Pancreas (tissue), 10 donors: ENCODE results near the gene GABARAPL2. TPM values are rescaled to one million over a fixed set of nuclear protein-coding genes. Genes with fewer than 3 reads are reported as not detected.
"Not testable (repeated sequence)": the region's sequence is repeated elsewhere in the genome, so short reads cannot be mapped to it uniquely, and the experiment has no call there.

Source experiments
- ATAC-seq, 4 donors: fragments of 200-7000 bp; cut with Tn5 transposase; one replicate each; pipeline versions ENCODE4 v1.8.0 to v1.9.1; 2020; ENCODE audit warnings: mild to moderate bottlenecking in 4 of 4, moderate library complexity in 4 of 4
- DNase-seq, 6 donors: peaks; one replicate each; pipeline ENCODE4 v3.0.0-alpha.2; 2020
- FAIRE-seq: peaks from 2 replicates; lab custom pipeline; 2012; peaks lifted over from hg19 to GRCh38; lab: Jason Lieb, UNC
- H3K27ac ChIP-seq, 4 donors: fragments of 200-600 bp; sonication (generic); 1 replicate in 3 of 4; 2 replicates in 1 of 4; pipeline versions ENCODE4 v1.5.0 to v1.8.0; 2020
- H3K27me3 ChIP-seq, 4 donors: fragments of 200-600 bp; one replicate each; pipeline ENCODE4 v1.8.0; 2021
- H3K36me3 ChIP-seq, 3 donors: fragments of 200-600 bp; sonication (generic) in 1 of 3; one replicate each; pipeline versions ENCODE4 v1.5.0 to v1.8.0; 2020 to 2021
- H3K4me1 ChIP-seq, 3 donors: fragments of 200-600 bp; one replicate each; pipeline ENCODE4 v1.8.0; 2021
- H3K4me3 ChIP-seq, 4 donors: fragments of 200-600 bp; sonication (generic) in 2 of 4; one replicate each; pipeline versions ENCODE4 v1.5.0 to v1.8.0; 2020 to 2021
- H3K9me3 ChIP-seq, 4 donors: fragments of 200-600 bp; one replicate each; pipeline ENCODE4 v1.8.0; 2021
- WGBS, 2 donors: extraction: QIAGEN DNeasy Blood & Tissue Kit; methylation state at CpG; one replicate each; pipeline ENCODE4 v1.1.7; 2013; 5-methylcytosine and 5-hydroxymethylcytosine counted together
- intact Hi-C, 3 donors: fragments of 100-400 bp; cut with DNase I; formaldehyde crosslinking; loops; one replicate each; pipeline versions ENCODE4 v1.11.1 to v1.14.2; 2022
- polyA plus RNA-seq, 2 donors: library from polyadenylated mRNA; stranded (reverse); fragments of 200-250 nt; gene quantifications; one replicate each; pipeline ENCODE4 v1.2.3, GENCODE V29; 2013
- total RNA-seq, 6 donors: library from RNA; stranded (reverse); fragmentation: NEBNext Ultra II Directional in 4 of 6; extraction: Animal tissue kit (Norgen Biotek cat#: 25700) in 4 of 6; gene quantifications; one replicate each; pipeline versions ENCODE4 v1.2.1 to v1.2.4, GENCODE V29; 2021 to 2023
- TF ChIP-seq, protein P1 (sequence below), 4 donors: fragments of 200-600 bp; sonication (generic) in 3 of 4; IDR thresholded peaks; one replicate each; pipeline versions ENCODE4 v1.5.0 to v1.8.0; 2021; ENCODE audit warnings: antibody characterized with exemption in 4 of 4
- donor health status: healthy with polysubstance abuse.
- donor health status: DM: no; HTN: no; CAD: no; lungs with moderate emphysema.
- donor health status: DM: no; HTN: no; CAD: no.
- donor health status: control.
- donor health status: control.
- donor health status: Bipolar disorder and iron deficiency.
- donor health status: DM: yes; HTN: yes; CAD: no.
- donor health status: DM: no; HTN: no; CAD: no.
- donor health status: DM: no; HTN: no; CAD: no.
- donor health status: DM: yes; HTN: yes; CAD: no.

The GABARAPL2 gene
- total and polyA plus RNA-seq, 8 donors, result 29.9 to 117 (median 40.3) TPM

DNA sequence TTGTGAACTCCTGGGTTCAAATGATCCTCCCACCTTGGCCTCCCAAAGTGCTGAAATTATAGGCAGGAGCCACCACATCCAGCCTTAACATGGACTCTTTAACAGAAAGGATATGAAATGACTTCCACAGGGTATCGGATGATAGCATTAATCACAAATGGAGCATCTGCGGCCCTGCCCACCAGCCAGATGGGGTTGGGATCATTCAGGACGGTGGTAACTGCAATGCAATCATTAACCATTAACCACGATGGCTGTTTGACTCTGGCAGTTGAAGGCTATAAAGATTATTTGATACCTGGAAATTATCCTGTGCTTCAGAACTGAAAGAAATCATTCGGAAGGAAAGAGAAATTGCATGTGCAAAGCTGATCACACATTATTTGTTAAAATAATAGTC lies 24.9 kb upstream of the GABARAPL2 start:
- TF ChIP-seq, protein P1, sequence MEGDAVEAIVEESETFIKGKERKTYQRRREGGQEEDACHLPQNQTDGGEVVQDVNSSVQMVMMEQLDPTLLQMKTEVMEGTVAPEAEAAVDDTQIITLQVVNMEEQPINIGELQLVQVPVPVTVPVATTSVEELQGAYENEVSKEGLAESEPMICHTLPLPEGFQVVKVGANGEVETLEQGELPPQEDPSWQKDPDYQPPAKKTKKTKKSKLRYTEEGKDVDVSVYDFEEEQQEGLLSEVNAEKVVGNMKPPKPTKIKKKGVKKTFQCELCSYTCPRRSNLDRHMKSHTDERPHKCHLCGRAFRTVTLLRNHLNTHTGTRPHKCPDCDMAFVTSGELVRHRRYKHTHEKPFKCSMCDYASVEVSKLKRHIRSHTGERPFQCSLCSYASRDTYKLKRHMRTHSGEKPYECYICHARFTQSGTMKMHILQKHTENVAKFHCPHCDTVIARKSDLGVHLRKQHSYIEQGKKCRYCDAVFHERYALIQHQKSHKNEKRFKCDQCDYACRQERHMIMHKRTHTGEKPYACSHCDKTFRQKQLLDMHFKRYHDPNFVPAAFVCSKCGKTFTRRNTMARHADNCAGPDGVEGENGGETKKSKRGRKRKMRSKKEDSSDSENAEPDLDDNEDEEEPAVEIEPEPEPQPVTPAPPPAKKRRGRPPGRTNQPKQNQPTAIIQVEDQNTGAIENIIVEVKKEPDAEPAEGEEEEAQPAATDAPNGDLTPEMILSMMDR (IDR thresholded peaks at IDR 0.05), result no peak

DNA sequence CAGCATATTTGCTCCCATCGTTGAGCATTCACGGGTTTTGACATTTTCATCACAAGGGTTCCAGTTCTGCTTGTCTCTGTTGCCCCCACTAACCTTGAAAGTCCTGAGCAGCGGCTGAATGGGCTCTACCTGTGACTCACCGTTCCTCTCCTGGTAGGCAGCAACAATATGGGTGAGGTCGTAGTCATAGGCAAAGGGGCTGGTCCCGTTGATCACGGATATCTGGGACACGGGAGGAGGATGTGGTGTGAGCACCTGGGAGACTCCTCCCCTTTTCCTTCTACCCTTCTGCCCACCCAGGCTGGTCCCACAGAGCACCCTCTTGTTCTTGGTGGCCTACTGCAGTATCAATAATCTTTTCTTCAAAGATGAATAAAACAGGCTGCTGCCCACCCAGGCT lies 23.7 kb upstream of the GABARAPL2 start:
- FAIRE-seq, result not testable (repeated sequence)

More for the DNA sequence above, 24.9 kb upstream of the GABARAPL2 start:
- Histone ChIP-seq H3K27ac (no peak overlapping the region), H3K4me3 (no peak overlapping the region), H3K36me3 (no peaks in the 10 kb centered on the region), H3K9me3 (no peaks in the 10 kb centered on the region), H3K4me1 (no peaks in the 10 kb centered on the region), H3K27me3 (no peaks in the 10 kb centered on the region)
- WGBS, 2 donors, result 67 to 69% methylated on average over 5 of the region's 5 CpGs
- FAIRE-seq (no peak), ATAC-seq (no peak), DNase-seq (no peak)
- intact Hi-C loops, result no loop called here

DNA sequence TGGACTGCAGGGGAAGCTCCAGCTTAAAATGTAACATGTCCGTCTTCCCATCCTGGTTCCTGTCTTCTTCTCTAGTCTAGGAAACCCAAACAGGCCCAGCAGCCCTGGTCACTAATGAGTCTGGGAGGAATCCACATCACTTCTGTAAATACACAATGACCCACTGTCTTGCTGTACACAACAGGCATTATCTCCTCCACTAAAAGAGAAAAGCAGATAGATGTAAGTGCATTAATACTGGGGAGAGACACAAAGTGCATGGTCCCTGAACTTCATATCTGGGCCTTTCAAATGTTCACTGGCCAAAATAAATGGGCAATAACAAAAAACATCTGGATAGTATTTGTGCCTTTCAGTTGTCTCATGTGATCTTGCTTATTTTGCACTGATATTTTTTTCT lies 20.3 kb upstream of the GABARAPL2 start:
- H3K4me3 ChIP-seq, H3K36me3 ChIP-seq, intact Hi-C loops, FAIRE-seq, H3K27me3 ChIP-seq, ATAC-seq, H3K9me3 ChIP-seq, DNase-seq, H3K27ac ChIP-seq, H3K4me1 ChIP-seq: not testable (repeated sequence)
- no CpG with 5 or more reads among the region's 1 CpG for WGBS, 2 donors

More for the DNA sequence above, 23.7 kb upstream of the GABARAPL2 start:
- H3K4me3 ChIP-seq, H3K27me3 ChIP-seq, H3K4me1 ChIP-seq, H3K9me3 ChIP-seq, H3K27ac ChIP-seq, intact Hi-C loops, H3K36me3 ChIP-seq, ATAC-seq, DNase-seq: not testable (repeated sequence)
- WGBS, 2 donors, result 93% methylated on average over 8 of the region's 8 CpGs

DNA sequence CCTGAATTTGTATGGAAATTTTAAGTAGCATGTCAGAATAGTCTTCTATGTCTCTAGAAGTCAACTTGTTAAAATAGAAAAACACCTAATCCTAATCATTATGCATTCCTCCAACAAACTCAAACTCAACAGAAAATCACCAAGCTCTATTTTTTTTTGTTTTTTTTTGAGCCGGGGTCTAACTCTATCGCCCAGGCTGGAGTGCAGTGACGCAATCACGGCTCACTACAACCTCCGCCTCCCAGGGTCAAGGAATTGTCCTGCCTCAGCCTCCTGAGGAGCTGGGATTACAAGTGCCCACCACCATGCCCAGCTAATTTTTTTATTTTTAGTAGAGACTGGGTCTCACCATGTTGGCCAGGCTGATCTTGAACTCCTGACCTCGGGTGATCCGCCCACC lies 19.9 kb upstream of the GABARAPL2 start:
- 90 to 96% methylated on average over 7 of the region's 7 CpGs for WGBS, 2 donors
- ATAC-seq, result no peak
- TF ChIP-seq, protein P1 (IDR thresholded peaks at IDR 0.05), result no peak
- no peaks in the 10 kb centered on the region for H3K27me3 ChIP-seq
- no peak for DNase-seq
- no peak overlapping the region for H3K27ac ChIP-seq
- no peaks in the 10 kb centered on the region for H3K9me3 ChIP-seq
- intact Hi-C loops, result no loop called here
- no peak for FAIRE-seq
- H3K4me1 ChIP-seq, result no peaks in the 10 kb centered on the region
- H3K4me3 ChIP-seq, result no peak overlapping the region
- H3K36me3 ChIP-seq, result no peaks in the 10 kb centered on the region

- ATAC-seq, H3K27ac ChIP-seq, H3K9me3 ChIP-seq, H3K4me3 ChIP-seq, H3K36me3 ChIP-seq, DNase-seq, intact Hi-C loops, H3K27me3 ChIP-seq, FAIRE-seq, H3K4me1 ChIP-seq: not testable (repeated sequence)
- 90 to 91% methylated on average over 9 of the region's 9 CpGs for WGBS, 2 donors
These were observed 17.7 kb upstream of the GABARAPL2 start for GRCh38 chr16:75548456-75548855.

DNA sequence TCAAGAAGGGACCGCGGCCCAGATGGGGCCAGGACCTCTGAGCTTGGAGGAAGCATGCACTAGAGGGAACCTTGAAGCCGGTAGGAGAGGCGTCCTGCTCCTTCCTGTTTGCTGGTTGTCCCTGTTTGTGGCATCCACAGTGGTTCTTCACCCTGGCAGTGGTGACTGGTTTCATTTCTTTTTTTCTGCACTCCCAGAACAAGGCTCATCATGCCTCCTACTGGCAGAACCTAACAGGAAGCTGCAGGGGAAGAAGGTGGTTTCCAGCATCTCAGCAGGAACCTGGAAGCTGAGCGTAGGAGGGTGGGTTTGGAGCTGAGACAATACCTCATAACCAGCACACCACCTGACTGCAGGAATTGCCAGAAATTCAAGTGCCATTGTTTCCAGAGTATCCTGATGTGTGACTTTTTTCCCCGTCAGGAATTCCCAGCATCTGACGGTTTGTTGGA lies 15.9 kb upstream of the GABARAPL2 start:
- no peaks in the 10 kb centered on the region for H3K9me3 ChIP-seq
- FAIRE-seq (no peak), DNase-seq (peak in 1 of 6 donors; percentile 25), ATAC-seq (peak in 3 of 4 donors; percentile 27 to 67 (median 58))
- no peaks in the 10 kb centered on the region for H3K27me3 ChIP-seq
- TF ChIP-seq, protein P1 (IDR thresholded peaks at IDR 0.05), result peak in 1 of 4 donors; percentile 9
- intact Hi-C loops, result no loop called here
- no peak overlapping the region for H3K4me3 ChIP-seq
- H3K27ac ChIP-seq, result no peak overlapping the region
- no peaks in the 10 kb centered on the region for H3K36me3 ChIP-seq
- H3K4me1 ChIP-seq, result no peaks in the 10 kb centered on the region
- WGBS, 2 donors, result 86 to 93% methylated on average over 7 of the region's 7 CpGs
